Measurements from ENCODE around the gene SMYD3. TPM values are rescaled to one million over a fixed set of nuclear protein-coding genes. Genes with fewer than 3 reads are reported as not detected.

Gene SMYD3
- total RNA-seq, 2 experiments from 2014 or later: 17.1 TPM

DNA sequence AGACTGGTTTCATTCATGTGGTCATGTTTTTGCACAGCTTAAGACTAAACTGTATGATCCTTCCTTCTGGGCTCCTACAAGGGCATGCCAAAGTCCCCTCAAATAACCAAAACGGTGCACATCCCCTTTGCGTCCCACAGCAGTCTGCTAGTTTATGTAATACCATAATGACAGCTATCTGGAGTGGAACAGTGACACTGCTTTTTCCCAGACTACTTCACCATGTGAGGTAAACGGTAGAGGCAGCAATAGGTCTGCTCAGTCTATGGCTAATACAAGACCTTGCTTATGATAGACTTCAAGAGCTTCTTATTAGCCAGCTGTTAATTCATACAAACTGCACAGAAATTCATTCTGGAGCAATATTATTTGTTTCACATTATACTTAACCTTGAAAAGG, 395.5 kb downstream of the SMYD3 start:
- no peak for DNase-seq
- POLR2A ChIA-PET: interaction anchor here (0.6 kb wide), 1 partner anchor 1156 kb away, joined by 4 read pairs; no protein-coding TSS in a partner anchor
- H3K4me3 Mint-ChIP-seq: no peak overlapping the region
- H3K27ac Mint-ChIP-seq: no peak overlapping the region
- peaks cover 3% of the 10 kb centered on the region for H3K36me3 Mint-ChIP-seq (ENCODE audit: low read depth)
- no peaks in the 10 kb centered on the region for H3K9me3 Mint-ChIP-seq
- no peaks in the 10 kb centered on the region for H3K27me3 Mint-ChIP-seq
- H3K4me1 Mint-ChIP-seq: peaks cover 18% of the 10 kb centered on the region
- CTCF ChIA-PET: interaction anchor here (0.6 to 1.2 kb wide), 2 partner anchors 34 to 486 kb away, joined by 3 read pairs; no protein-coding TSS in a partner anchor

- POLR2A ChIA-PET: no interaction called here
- Mint-ChIP-seq H3K4me1 (peaks cover 13% of the 10 kb centered on the region), H3K36me3 (ENCODE audit: low read depth) (peaks cover 3% of the 10 kb centered on the region), H3K27ac (no peak overlapping the region), H3K4me3 (no peak overlapping the region), H3K27me3 (no peaks in the 10 kb centered on the region), H3K9me3 (no peaks in the 10 kb centered on the region)
- DNase-seq: no peak
- CTCF ChIA-PET: interaction anchor here (0.6 to 1.2 kb wide), 2 partner anchors 35 to 307 kb away, joined by 3 read pairs; no protein-coding TSS in a partner anchor
Observed at GRCh38 chr1:246110343-246111219, 396.5 kb downstream of the SMYD3 start.

DNA sequence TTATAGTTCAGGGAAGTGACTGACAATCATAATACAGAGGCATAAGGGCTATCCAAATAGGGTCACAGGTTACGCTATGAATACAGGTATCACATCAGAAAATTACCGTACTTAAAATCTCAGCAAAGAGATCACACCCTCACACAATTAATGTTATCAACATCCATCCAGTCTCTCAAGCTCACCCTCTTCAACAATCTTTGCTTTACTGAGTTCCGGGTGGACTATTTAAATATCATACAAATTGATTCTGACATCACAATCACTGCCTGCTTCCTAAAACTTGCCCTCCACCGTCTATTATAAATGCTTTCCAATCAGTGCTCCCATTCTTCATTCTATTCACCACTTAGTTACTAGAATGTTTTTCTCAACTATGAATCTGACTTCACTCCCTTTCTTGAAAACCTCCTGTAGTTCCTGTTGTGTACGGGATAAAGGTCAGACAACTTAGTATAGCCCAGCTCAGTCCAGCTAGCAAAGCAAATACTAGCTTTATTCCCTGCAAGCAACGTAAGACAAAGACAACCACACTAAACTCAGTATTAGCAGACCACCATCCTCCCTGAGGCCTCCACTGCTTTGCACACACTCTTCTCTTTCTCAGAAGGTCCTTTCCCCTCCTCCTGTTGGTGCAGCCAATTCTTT, 398.7 kb downstream of the SMYD3 start:
- peaks cover 3% of the 10 kb centered on the region for H3K36me3 Mint-ChIP-seq (ENCODE audit: low read depth)
- H3K27ac Mint-ChIP-seq: no peak overlapping the region
- POLR2A ChIA-PET: no interaction called here
- DNase-seq: no peak
- H3K9me3 Mint-ChIP-seq: no peaks in the 10 kb centered on the region
- H3K4me3 Mint-ChIP-seq: no peak overlapping the region
- no peaks in the 10 kb centered on the region for H3K27me3 Mint-ChIP-seq
- CTCF ChIA-PET: no interaction called here
- H3K4me1 Mint-ChIP-seq: peaks cover 2% of the 10 kb centered on the region

DNA sequence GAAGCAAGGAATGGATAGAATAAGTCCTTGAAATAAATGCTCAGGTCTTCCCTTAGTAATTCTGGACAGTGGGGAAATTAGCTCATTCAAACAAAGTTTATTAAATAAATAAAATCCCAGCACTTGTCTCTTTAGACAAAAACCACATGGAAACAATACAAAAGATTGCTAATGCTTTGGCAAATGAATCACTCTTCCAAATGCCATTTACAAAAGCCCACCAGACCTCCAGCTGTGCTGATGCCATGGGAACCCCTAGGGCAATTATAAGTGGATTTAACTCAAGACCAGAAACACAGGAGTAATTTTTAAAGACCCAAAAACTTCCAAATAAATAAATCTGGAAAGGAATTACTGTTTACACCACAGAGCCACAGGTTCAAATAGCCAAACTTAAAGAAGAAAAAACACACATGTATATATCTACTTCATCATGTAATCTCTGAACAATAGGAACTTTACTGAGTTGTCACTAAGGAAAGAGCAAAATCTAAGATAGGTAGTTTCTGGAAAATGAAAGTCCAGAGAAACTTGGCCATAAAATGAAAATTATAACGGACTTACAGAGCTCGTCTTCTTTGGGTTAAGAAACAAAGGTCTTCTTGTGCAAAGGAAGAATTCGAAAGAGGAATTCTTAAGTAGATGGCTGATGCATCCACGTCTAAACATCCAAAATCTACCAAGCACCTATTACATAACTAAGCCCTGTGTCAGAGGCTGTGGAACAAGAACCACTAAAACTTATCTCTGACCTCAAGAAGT, 399.4 kb downstream of the SMYD3 start:
- no peak overlapping the region for H3K4me3 Mint-ChIP-seq
- no peak for DNase-seq
- POLR2A ChIA-PET: no interaction called here
- no peaks in the 10 kb centered on the region for H3K4me1 Mint-ChIP-seq
- CTCF ChIA-PET: no interaction called here
- H3K9me3 Mint-ChIP-seq: no peaks in the 10 kb centered on the region
- no peak overlapping the region for H3K27ac Mint-ChIP-seq
- no peaks in the 10 kb centered on the region for H3K27me3 Mint-ChIP-seq
- peaks cover 3% of the 10 kb centered on the region for H3K36me3 Mint-ChIP-seq (ENCODE audit: low read depth)

DNA sequence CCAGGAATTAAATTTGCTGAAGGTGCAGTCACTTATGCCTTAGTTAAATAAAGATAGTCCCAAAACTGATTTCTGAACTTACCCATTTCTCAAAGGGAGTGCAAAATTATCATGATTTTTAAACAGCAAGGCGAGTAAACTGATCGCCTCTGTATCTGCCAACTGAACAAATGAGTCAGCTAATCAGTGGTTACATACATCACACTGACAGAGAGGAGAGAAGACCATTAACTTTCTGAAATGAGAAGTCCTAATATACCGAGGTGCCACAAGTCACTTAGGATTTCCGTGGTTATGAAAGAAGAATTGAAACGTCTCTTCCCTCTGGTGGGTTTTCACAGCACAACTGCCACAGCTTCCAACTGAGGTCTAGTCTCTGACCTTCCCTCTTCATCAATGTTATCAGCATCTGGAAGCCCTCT, 400.7 kb downstream of the SMYD3 start:
- Mint-ChIP-seq H3K27ac (no peak overlapping the region), H3K4me3 (no peak overlapping the region), H3K27me3 (no peaks in the 10 kb centered on the region), H3K9me3 (no peaks in the 10 kb centered on the region), H3K4me1 (no peaks in the 10 kb centered on the region), H3K36me3 (ENCODE audit: low read depth) (peaks cover under 1% of the 10 kb centered on the region)
- no peak for DNase-seq
- ChIA-PET CTCF (no interaction called here), POLR2A (no interaction called here)

GRCh38 chr1:246104927-246105326, 402.2 kb downstream of the SMYD3 start:
- POLR2A ChIA-PET: no interaction called here
- H3K4me1 Mint-ChIP-seq: no peaks in the 10 kb centered on the region

DNA sequence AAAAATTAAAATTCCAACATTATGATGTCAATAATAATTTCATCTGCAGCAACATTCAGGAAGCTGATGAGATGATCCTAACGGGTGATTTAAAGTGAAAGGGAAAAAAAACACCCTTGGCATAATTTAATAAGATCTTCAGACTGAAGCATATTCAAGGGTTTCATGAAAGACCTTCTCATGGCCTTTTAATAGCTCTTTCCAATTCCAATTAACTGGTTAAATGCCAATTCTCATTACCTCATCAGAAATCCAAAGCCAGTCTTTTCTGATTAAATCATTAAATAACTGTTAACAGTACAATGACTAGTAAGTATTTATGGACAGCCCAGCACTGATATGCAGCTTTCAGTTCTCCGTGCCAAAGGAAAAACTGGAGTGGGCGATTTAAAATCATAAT, 407.5 kb downstream of the SMYD3 start:
- POLR2A ChIA-PET: no interaction called here
- H3K27me3 Mint-ChIP-seq: no peaks in the 10 kb centered on the region
- CTCF ChIA-PET: interaction anchor here (2.3 kb wide), 1 partner anchor 12 kb away, joined by 6 read pairs; no protein-coding TSS in a partner anchor
- H3K27ac Mint-ChIP-seq: no peak overlapping the region
- H3K36me3 Mint-ChIP-seq (ENCODE audit: low read depth): no peaks in the 10 kb centered on the region
- H3K4me1 Mint-ChIP-seq: no peaks in the 10 kb centered on the region
- DNase-seq: no peak
- H3K4me3 Mint-ChIP-seq: no peak overlapping the region
- no peaks in the 10 kb centered on the region for H3K9me3 Mint-ChIP-seq

More at GRCh38 chr1:246104927-246105326, 402.2 kb downstream of the SMYD3 start:
- H3K4me3 Mint-ChIP-seq: no peak overlapping the region
- no peaks in the 10 kb centered on the region for H3K36me3 Mint-ChIP-seq (ENCODE audit: low read depth)
- DNase-seq: no peak
- H3K27me3 Mint-ChIP-seq: no peaks in the 10 kb centered on the region
- H3K27ac Mint-ChIP-seq: no peak overlapping the region
- CTCF ChIA-PET: no interaction called here
- no peaks in the 10 kb centered on the region for H3K9me3 Mint-ChIP-seq

DNA sequence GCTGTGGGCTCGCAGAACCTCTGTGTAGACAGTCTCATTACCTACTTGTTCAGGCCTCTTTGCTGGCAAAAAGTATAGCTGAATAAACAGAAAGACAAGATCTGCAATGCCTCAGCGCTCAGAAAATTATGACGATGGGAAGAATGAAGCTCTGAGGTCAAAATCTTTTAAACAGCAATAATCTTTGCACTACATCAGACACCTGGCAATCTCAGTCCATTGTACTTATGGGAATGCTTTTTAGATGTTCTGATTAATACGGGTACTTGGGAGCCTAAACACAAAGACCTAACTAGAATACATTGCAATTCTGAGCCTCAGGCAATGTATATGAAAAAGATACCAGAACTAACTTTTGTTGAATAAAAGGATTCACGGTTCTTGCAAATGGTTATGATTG, 410.7 kb downstream of the SMYD3 start:
- POLR2A ChIA-PET: no interaction called here
- Mint-ChIP-seq H3K27ac (no peak overlapping the region), H3K27me3 (no peaks in the 10 kb centered on the region), H3K9me3 (peaks cover 4% of the 10 kb centered on the region), H3K4me3 (no peak overlapping the region), H3K4me1 (peaks cover 7% of the 10 kb centered on the region), H3K36me3 (ENCODE audit: low read depth) (peaks cover 2% of the 10 kb centered on the region)
- CTCF ChIA-PET: no interaction called here
- no peak for DNase-seq

DNA sequence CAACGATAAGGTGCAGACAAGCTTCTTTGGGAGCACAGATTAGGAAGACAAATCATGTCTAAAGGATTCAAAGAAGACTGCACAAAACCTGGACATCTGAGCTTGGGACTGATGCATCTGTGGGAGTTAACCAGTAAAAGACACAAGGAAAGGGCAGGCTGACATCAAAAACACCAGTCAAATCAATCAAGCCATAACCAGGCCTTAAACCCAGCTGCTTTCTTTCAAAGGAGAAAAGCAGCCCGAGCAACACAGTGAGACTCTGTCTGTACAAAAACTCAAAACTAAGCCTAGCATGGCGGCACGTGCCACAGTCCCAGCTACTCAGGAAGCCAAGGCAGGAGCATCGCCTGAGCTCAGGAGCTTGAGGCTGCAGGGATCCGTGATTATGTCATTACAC, 411.6 kb downstream of the SMYD3 start:
- Mint-ChIP-seq H3K27ac (no peak overlapping the region), H3K27me3 (no peaks in the 10 kb centered on the region), H3K4me1 (peaks cover 9% of the 10 kb centered on the region), H3K9me3 (peaks cover 4% of the 10 kb centered on the region), H3K4me3 (no peak overlapping the region), H3K36me3 (ENCODE audit: low read depth) (peaks cover 2% of the 10 kb centered on the region)
- ChIA-PET CTCF (no interaction called here), POLR2A (no interaction called here)
- DNase-seq: no peak

DNA sequence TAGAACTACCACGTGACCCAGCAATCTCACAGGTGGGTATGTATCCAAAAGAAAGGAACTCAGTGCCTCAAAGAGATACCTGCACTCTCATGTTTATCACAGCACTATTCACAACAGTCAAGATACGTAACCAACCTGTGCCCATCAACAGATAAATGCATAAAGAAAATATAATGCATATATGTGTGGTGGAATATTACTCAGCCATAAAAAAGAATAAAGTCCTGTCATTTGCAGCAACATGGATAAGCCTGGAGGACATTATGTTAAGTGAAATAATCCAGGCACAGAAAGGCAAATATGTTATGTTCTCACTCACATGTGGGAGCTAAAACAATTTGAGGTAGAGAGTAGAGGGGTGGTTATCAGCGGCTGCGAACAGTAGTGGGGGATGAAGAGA, 413.8 kb downstream of the SMYD3 start:
- ChIA-PET POLR2A (interaction anchor here (0.7 kb wide), 1 partner anchor 742 kb away, joined by 3 read pairs; no protein-coding TSS in a partner anchor), CTCF (no interaction called here)
- Mint-ChIP-seq H3K4me3 (no peak overlapping the region), H3K27ac (no peak overlapping the region), H3K27me3 (no peaks in the 10 kb centered on the region), H3K4me1 (peaks cover 9% of the 10 kb centered on the region), H3K36me3 (ENCODE audit: low read depth) (peaks cover 2% of the 10 kb centered on the region), H3K9me3 (peaks cover 4% of the 10 kb centered on the region)
- no peak for DNase-seq

DNA sequence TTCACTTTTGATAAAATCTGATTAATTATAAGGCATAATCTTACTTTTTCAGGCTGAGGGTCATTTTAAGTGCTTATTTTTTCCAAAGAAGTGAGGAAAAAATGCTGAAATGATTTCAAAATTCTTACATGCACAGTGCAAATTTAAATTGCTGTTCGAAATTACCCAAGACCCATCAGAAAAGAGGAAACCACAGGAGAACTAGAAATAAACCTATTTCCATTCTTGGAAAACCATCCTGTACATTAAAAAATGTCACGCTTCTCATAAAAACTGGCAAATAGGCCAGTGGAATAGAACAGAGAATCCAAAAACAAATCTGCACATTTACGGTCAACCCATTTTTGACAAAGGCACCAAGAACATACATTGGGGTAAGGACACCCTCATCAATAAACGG, 414.9 kb downstream of the SMYD3 start:
- ChIA-PET POLR2A (interaction anchor here (0.6 kb wide), 1 partner anchor 1886 kb away, joined by 3 read pairs; no protein-coding TSS in a partner anchor), CTCF (interaction anchor here (1.1 kb wide), 1 partner anchor 27 kb away, joined by 3 read pairs; no protein-coding TSS in a partner anchor)
- Mint-ChIP-seq H3K4me3 (no peak overlapping the region), H3K36me3 (ENCODE audit: low read depth) (peaks cover 2% of the 10 kb centered on the region), H3K27ac (no peak overlapping the region), H3K9me3 (peaks cover 8% of the 10 kb centered on the region), H3K27me3 (no peaks in the 10 kb centered on the region), H3K4me1 (peaks cover 9% of the 10 kb centered on the region)
- no peak for DNase-seq

DNA sequence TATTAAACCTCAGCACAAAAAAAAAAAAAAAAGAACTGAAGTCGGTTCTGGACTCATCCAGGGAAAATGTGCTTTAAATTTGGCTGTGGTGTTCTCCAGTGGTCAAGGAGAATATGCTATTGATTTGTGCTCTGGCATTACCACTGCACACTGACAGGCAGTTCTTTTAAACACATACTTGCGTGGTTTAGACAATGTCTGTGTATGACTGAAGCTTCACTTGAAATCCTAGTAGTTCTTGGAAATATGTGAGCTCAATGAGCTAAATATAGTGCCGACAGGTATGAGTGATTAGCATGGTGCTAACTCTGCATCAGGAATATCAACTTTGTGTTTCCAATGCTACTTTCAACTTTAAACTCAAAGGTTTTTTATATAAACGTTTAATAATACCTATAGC, 415.6 kb downstream of the SMYD3 start:
- Mint-ChIP-seq H3K4me1 (peaks cover 9% of the 10 kb centered on the region), H3K4me3 (no peak overlapping the region), H3K27me3 (no peaks in the 10 kb centered on the region), H3K9me3 (peaks cover 11% of the 10 kb centered on the region), H3K36me3 (ENCODE audit: low read depth) (peaks cover 2% of the 10 kb centered on the region), H3K27ac (no peak overlapping the region)
- POLR2A ChIA-PET: no interaction called here
- no peak for DNase-seq
- CTCF ChIA-PET: interaction anchor here (1.1 kb wide), 1 partner anchor 27 kb away, joined by 3 read pairs; no protein-coding TSS in a partner anchor

DNA sequence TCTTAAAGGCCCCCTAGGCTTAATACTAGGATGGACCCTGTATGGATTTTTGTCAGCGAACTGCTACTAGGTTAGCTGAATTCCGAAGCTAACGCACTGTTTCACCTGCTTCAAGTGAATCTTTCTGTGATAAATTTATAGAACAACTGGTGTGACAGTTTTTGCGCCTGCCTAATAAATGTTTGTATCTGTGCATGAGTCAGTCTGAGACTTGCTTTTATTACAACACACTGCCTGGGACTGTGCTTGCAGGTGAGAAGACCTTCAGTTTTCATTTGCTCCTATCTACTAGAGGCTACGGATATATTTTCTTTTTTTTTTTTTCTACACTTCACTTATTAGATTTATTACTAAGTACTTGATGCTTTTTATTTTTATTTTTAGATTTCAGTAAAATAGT, 420.9 kb downstream of the SMYD3 start:
- Mint-ChIP-seq H3K9me3 (peaks cover 17% of the 10 kb centered on the region), H3K4me1 (peaks cover under 1% of the 10 kb centered on the region), H3K4me3 (no peak overlapping the region), H3K27ac (no peak overlapping the region), H3K27me3 (no peaks in the 10 kb centered on the region), H3K36me3 (ENCODE audit: low read depth) (no peaks in the 10 kb centered on the region)
- POLR2A ChIA-PET: no interaction called here
- CTCF ChIA-PET: no interaction called here
- DNase-seq: no peak

All from activated CD4-positive, alpha-beta T cell treated with anti-CD3 and anti-CD28 coated beads, Interleukin-2, amount 10 ng/mL, durations not matched to agents 7 days and 5 days (primary cell).